Skeletal muscle tissue (tissue), 4 donors: Measurements from ENCODE around the gene DNAI4. TPM values are rescaled to one million over a fixed set of nuclear protein-coding genes. Genes with fewer than 3 reads are reported as not detected.

Experiments used
- H3K27ac ChIP-seq: one replicate; pipeline ENCODE4 v1.7.0; 2013; ENCODE audit warnings: mild to moderate bottlenecking, low read depth, low read length, inconsistent platforms
- H3K27me3 ChIP-seq, 3 donors: one replicate each; pipeline ENCODE4 v1.7.0; 2013; ENCODE audit warnings: low read length in 3 of 3; ENCODE audit not compliant: control insufficient read depth in 3 of 3, insufficient read depth in 3 of 3
- H3K36me3 ChIP-seq, 3 donors: one replicate each; pipeline ENCODE4 v1.7.0; 2013; ENCODE audit warnings: low read length in 3 of 3; ENCODE audit not compliant: control insufficient read depth in 3 of 3, insufficient read depth in 3 of 3
- H3K4me1 ChIP-seq, 3 donors: one replicate each; pipeline ENCODE4 v1.7.0; 2013; ENCODE audit warnings: low read length in 3 of 3, mild to moderate bottlenecking in 3 of 3; ENCODE audit not compliant: control insufficient read depth in 3 of 3, insufficient read depth in 3 of 3
- H3K4me3 ChIP-seq, 3 donors: one replicate each; pipeline ENCODE4 v1.7.0; 2013; ENCODE audit warnings: low read length in 3 of 3
- H3K9ac ChIP-seq, 3 donors: one replicate each; pipeline ENCODE4 v1.7.0; 2013; ENCODE audit warnings: low read length in 3 of 3, mild to moderate bottlenecking in 3 of 3, moderate library complexity in 2 of 3, low read depth in 1 of 3
- H3K9me3 ChIP-seq, 3 donors: one replicate each; pipeline ENCODE4 v1.7.0; 2013; ENCODE audit warnings: low read length in 3 of 3; ENCODE audit not compliant: control insufficient read depth in 3 of 3
- total RNA-seq: library from RNA; depleted of rRNA; stranded (reverse); fragments of >200 nt; gene quantifications from one replicate; pipeline ENCODE4 v1.2.3, GENCODE V29; 2014
- donor health status: Osteomylitis.

DNAI4 gene
- total RNA-seq, 1 donor from 2014 or later, result 12.5 TPM

- no peak overlapping the region for H3K27ac ChIP-seq
- H3K9me3 ChIP-seq, result no peaks in the 10 kb centered on the region
- H3K4me3 ChIP-seq, result no peak overlapping the region
- no peaks in the 10 kb centered on the region for H3K36me3 ChIP-seq
- H3K27me3 ChIP-seq, result no peaks in the 10 kb centered on the region
- no peak overlapping the region for H3K9ac ChIP-seq
- no peaks in the 10 kb centered on the region for H3K4me1 ChIP-seq
These were observed 71.8 kb downstream of the DNAI4 start for GRCh38 chr1:66852870-66853269.

DNA sequence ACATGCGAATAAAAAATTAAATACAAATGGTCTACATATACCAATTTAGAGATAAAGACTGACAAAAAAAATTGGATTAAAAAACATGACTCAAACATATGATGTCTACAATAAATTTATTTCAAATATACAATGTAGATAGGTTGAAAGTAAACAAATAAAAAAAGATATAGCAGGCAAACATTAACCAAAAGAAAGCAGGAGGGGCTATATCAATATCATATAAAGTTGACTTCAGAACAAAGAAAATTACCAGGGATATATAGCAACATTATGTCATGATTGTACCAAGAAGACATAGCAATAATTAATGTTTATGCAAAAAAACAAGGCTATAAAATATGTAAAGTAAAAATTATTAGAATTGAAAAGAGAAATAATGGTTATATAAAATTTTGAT, 73.7 kb downstream of the DNAI4 start:
- H3K4me3 ChIP-seq, result no peak overlapping the region
- no peaks in the 10 kb centered on the region for H3K9me3 ChIP-seq
- no peak overlapping the region for H3K27ac ChIP-seq
- no peaks in the 10 kb centered on the region for H3K27me3 ChIP-seq
- no peaks in the 10 kb centered on the region for H3K36me3 ChIP-seq
- no peaks in the 10 kb centered on the region for H3K4me1 ChIP-seq
- no peak overlapping the region for H3K9ac ChIP-seq

- Histone ChIP-seq H3K9ac (no peak overlapping the region), H3K27ac (no peak overlapping the region), H3K27me3 (no peaks in the 10 kb centered on the region), H3K9me3 (no peaks in the 10 kb centered on the region), H3K4me1 (no peaks in the 10 kb centered on the region), H3K4me3 (no peak overlapping the region), H3K36me3 (no peaks in the 10 kb centered on the region)
These were observed 76.5 kb downstream of the DNAI4 start for GRCh38 chr1:66848193-66848592.

- no peaks in the 10 kb centered on the region for H3K4me1 ChIP-seq
- no peak overlapping the region for H3K4me3 ChIP-seq
- no peaks in the 10 kb centered on the region for H3K27me3 ChIP-seq
- no peak overlapping the region for H3K9ac ChIP-seq
- no peaks in the 10 kb centered on the region for H3K9me3 ChIP-seq
- H3K36me3 ChIP-seq, result no peaks in the 10 kb centered on the region
- no peak overlapping the region for H3K27ac ChIP-seq
These were observed 83.7 kb downstream of the DNAI4 start for GRCh38 chr1:66840929-66841328.

- no peaks in the 10 kb centered on the region for H3K4me1 ChIP-seq
- no peaks in the 10 kb centered on the region for H3K27me3 ChIP-seq
- H3K9ac ChIP-seq, result no peak overlapping the region
- H3K9me3 ChIP-seq, result no peaks in the 10 kb centered on the region
- H3K4me3 ChIP-seq, result no peak overlapping the region
- H3K36me3 ChIP-seq, result no peaks in the 10 kb centered on the region
- no peak overlapping the region for H3K27ac ChIP-seq
These were observed 89.7 kb downstream of the DNAI4 start for GRCh38 chr1:66834926-66835325.

GRCh38 chr1:66833112-66833511, 91.5 kb downstream of the DNAI4 start:
- Histone ChIP-seq H3K27ac (no peak overlapping the region), H3K4me1 (no peaks in the 10 kb centered on the region), H3K4me3 (no peak overlapping the region), H3K9ac (no peak overlapping the region), H3K27me3 (no peaks in the 10 kb centered on the region), H3K36me3 (no peaks in the 10 kb centered on the region), H3K9me3 (no peaks in the 10 kb centered on the region)

DNA sequence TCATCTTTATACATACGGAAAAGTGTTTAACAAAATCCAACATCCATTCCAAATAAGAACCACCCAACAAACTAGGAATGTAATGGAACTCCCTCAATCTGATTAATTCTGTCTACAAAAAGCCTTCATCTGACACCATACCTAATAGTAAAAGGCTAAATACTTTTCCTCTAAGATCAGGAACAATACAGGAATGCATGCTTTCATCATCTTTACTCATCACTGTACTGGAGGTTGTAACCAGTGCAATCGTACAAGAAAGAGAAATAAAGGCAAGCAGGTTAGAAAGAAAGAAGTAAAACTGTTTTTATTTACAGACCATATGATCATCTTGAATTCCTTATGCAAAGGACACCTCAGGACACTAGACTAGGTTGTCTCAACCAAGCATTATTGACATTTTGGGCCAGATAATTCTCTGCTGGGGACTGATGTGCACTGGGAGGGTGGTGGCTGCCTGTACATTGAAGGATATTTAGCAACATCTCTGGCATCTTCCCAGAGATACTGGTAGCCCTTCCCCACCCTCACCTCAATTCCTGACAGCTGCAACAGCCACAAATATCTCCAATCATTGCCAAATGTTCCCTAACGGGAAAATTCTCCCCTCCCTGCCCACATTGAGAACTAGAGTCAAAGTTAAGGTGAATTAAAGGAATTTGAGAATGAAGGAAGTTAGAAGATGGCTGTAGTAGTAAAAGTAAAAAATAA, 93.0 kb downstream of the DNAI4 start:
- Histone ChIP-seq H3K9ac (no peak overlapping the region), H3K36me3 (no peaks in the 10 kb centered on the region), H3K4me1 (no peaks in the 10 kb centered on the region), H3K27ac (no peak overlapping the region), H3K9me3 (no peaks in the 10 kb centered on the region), H3K4me3 (no peak overlapping the region), H3K27me3 (no peaks in the 10 kb centered on the region)

DNA sequence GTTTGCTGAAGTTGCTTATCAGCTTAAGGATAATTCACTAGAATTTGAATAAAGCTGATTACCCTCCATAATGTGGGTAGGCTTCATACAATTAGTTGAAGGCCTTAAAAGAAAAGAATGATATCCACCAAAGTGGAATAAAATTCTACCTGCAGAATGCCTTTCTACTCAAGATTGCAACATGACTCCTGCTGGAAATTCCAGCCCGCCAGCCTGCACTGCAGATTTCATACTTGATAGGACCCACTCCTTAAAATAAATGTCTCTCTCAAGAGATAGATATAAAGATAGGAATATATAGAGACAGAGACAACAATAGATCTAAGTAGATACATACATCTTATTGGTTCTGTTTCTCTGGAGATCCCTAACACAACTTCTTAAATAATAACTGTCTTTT, 99.9 kb downstream of the DNAI4 start:
- no peak overlapping the region for H3K27ac ChIP-seq
- no peaks in the 10 kb centered on the region for H3K9me3 ChIP-seq
- no peaks in the 10 kb centered on the region for H3K27me3 ChIP-seq
- no peaks in the 10 kb centered on the region for H3K4me1 ChIP-seq
- no peak overlapping the region for H3K4me3 ChIP-seq
- H3K9ac ChIP-seq, result no peak overlapping the region
- no peaks in the 10 kb centered on the region for H3K36me3 ChIP-seq

- Histone ChIP-seq H3K27me3 (no peaks in the 10 kb centered on the region), H3K9ac (no peak overlapping the region), H3K4me1 (no peaks in the 10 kb centered on the region), H3K9me3 (no peaks in the 10 kb centered on the region), H3K27ac (no peak overlapping the region), H3K36me3 (no peaks in the 10 kb centered on the region), H3K4me3 (no peak overlapping the region)
These were observed 114.8 kb downstream of the DNAI4 start for GRCh38 chr1:66809736-66810326.

GRCh38 chr1:66809245-66809644, 115.4 kb downstream of the DNAI4 start:
- no peaks in the 10 kb centered on the region for H3K36me3 ChIP-seq
- no peak overlapping the region for H3K9ac ChIP-seq
- no peaks in the 10 kb centered on the region for H3K27me3 ChIP-seq
- no peaks in the 10 kb centered on the region for H3K4me1 ChIP-seq
- no peak overlapping the region for H3K4me3 ChIP-seq
- no peak overlapping the region for H3K27ac ChIP-seq
- H3K9me3 ChIP-seq, result no peaks in the 10 kb centered on the region
